ENCODE results near the gene PNKD.
"Not testable (repeated sequence)": the region's sequence is repeated elsewhere in the genome, so short reads cannot be mapped to it uniquely, and the experiment has no call there.

The PNKD gene

DNA sequence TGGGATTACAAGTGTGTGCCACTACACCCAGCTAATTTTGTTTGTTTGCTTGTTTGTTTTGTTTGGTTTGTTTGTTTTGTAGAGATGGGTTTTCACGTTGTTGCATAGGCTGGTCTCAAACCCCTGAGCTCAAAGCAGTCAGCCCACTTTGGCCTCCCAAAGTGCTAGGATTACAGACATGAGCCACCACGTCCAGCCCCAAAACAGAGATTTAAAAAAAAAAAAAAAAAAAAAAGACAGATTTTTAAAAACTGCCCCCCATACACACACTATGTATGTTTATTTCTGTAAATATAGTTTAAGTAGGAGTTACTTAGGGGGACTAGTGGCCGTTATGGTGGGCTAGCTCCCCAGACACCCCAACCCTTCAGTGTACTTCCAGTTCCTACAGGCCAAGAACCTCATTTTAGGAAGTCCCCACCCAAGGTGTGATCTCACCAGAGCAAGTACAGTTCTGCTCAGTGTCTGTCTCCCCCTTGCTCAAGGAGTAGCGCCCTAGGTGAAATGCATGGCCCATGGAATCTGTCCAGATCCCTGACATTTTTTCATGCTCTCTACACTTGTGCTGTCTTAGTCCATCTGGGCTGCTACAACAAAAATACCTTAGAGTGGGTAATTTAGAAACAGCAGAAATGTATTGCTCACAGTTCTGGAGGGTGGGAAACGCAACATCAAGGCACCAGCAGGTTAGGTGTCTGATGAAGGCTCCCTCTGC, 23.6 kb downstream of the PNKD start:
- no peak for DNase-seq

- DNase-seq = no peak
Observed at GRCh38 chr2:218294430-218295022, 24.2 kb downstream of the PNKD start.

DNA sequence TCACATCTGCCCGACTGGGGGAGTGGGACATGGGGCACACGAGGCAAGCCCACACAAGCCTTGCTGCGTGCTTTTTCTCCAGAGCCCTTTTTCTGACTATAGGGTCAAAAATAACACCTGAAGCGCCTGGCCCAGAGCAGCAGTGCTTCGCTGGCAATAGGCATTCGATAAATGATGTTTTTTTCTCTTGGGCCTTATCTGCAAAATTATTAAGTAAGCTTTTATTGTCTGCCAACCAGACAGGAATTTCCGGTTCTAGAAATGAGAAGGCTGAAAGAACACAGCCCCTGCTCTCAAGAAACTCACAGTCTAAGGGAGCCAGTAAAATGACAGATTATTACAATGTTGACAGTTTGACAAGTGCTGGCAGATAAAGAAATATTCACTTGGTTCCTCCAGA, 24.7 kb downstream of the PNKD start:
- DNase-seq = no peak

GRCh38 chr2:218296200-218296599, 25.9 kb downstream of the PNKD start:
- no peak for DNase-seq

GRCh38 chr2:218296847-218297246, 26.5 kb downstream of the PNKD start:
- no peak for DNase-seq

DNA sequence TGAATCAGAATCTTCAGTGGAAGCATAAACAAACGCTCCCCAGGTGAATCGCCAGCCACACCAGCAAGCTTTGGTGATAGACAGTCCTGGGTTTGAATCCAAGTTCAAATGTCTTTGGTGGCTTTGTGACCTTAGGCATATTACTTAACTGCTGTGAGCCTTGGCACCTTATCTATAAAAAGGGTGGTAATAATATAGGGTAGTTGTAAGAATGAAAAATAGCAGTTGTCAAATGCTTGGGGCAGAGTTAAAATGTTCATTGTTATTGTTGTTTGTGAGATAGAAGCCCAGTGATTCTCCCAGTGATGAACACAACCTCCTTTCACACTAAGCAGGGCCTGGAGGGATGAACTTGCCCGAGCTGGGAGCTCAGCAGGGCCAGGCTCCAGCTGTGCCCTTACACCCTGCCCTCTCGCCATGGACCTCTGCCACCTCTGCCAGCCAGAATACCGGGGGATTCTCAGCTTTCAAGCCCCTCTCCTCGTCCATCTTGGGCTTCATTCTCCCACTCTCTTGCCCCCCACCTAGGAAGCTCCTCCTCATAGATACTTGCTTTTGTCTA, 28.1 kb downstream of the PNKD start:
- no peak for DNase-seq

- no peak for DNase-seq
Observed at GRCh38 chr2:218300141-218300540, 29.8 kb downstream of the PNKD start.

GRCh38 chr2:218301176-218301819, 31.0 kb downstream of the PNKD start:
- DNase-seq = peak; percentile 12

- DNase-seq = no peak
Observed at GRCh38 chr2:218305383-218305782, 35.1 kb downstream of the PNKD start.

GRCh38 chr2:218306184-218306920, 36.0 kb downstream of the PNKD start:
- DNase-seq = no peak

DNA sequence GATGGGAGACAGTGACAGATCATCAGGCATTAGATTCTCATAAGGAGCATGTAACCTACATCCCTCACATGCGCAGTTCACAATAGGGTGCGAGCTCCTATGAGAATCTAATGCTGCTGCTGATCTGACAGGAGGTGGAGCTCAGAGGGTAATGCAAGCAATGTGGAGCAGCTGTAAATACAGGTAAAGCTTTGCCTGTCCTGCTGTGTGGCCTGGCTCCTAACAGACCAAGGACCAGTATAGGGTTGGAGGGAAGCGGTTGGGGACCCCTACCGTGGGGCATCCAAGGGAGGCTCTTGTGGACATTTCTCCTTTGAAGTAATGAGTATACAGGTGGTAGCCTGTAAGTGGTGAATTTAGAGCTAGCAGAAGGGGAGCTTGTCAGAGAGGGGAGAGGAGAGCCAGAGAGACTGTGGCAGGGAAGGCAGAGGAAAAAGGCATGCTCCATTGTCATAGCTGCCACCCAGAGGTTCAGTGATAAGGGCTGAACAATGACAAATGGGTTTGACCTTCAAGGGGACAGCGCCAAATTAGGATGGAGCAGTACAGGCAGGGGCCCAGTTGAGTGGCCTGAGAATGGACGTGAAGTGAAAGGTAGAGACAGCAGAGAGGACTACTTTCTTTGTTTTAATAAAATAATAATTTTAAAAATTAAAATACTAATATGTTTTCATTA, 37.2 kb downstream of the PNKD start:
- no peak for DNase-seq

GRCh38 chr2:218310853-218311540, 40.7 kb downstream of the PNKD start:
- no peak for DNase-seq

DNA sequence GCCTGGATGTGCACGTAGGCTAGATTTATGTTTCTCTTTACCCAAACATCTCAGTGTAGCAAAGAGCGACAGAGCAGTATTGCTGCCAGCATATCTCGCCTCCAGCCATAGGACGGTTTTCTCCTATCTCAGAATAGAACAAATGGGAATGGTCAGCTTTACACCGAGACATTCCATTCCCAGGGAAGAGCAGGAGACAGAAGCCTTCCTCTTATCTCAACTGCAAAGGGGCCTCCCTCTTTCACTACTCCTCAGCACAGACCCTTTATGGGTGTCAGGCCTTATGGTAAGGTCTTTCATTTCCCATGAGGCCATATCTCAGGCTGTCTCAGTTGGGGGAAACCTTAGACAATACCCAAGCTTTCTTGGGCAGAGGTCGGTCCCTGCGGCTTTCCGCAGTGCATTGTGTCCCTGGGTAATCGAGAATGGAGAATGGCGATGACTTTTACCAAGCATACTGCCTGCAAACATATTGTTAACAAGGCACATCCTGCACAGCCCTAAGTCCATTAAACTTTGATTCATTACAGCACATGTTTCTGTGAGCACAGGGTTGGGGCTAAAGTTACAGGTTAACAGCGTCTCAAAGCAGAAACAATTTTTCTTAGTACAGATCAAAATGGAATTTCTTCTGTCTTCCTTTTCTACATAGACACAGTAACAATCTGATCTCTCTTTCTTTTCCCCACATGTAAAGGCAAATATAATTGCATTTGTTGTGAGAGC, 41.4 kb downstream of the PNKD start:
- DNase-seq = not testable (repeated sequence)

- DNase-seq = no peak
Observed at GRCh38 chr2:218312267-218312756, 42.0 kb downstream of the PNKD start.

DNA sequence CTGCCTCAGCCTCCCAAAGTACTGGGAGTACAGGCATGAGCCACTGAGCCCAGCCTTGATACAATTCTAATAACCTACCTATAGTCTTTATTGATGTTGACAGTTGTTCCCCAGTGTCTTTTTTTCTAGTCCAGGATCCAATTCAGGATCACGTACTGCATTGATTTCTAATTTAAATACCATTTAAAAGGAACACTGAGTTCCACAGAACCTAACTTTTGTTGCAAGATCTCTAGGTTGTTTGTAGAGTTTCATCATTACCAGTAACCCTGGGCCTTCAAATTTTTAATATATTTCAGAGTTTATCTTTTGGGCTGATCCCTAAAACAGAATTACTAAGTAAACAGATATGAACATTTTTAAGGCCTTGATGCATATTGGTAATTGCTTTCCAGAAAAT, 43.0 kb downstream of the PNKD start:
- DNase-seq = no peak

DNA sequence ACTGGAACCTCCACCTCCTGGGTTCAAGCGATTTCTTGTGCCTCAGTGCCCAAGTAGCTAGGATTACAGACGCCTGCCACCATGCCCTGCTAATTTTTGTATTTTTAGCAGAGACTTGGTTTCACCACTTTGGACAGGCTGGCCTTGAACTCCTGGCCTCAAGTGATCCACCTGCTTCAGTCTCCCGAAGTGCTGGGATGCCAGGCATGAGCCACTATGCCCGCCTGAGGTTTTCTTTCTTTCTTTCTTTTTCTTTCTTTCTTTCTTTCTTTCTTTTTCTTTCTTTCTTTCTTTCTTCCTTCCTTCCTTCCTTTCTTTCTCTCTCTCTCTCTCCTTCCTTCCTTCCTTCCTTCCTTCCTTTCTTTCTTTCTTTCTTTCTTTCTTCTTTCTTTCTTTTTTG, 44.4 kb downstream of the PNKD start:
- DNase-seq = not testable (repeated sequence)

DNA sequence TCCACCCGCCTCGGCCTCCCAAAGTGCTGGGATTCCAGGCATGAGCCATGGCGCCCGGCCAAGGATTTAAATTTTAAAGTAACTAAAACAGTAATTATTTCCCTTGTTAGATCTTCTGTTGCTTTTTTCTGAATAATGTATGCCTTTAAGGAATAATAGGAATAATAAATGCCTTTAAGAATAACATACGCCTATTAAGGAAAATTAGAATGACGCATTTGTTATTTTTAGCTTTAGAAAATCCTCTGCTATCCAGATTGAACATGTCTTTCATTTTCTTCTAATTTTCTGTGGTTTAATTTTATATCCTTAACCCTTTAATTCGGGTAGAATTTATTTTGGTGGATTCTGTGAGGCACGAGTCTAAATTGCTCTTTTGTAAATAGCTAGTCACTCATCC, 45.1 kb downstream of the PNKD start:
- no peak for DNase-seq

GRCh38 chr2:218317303-218317630, 46.9 kb downstream of the PNKD start:
- DNase-seq = no peak

GRCh38 chr2:218317835-218318234, 47.5 kb downstream of the PNKD start:
- no peak for DNase-seq

- no peak for DNase-seq
Observed at GRCh38 chr2:218318241-218318640, 47.9 kb downstream of the PNKD start.

GRCh38 chr2:218319813-218320365, 49.6 kb downstream of the PNKD start:
- DNase-seq = no peak

Data from NCI-H187 treated with DMSO at 0.1 percent for 48 hours (cell line).